HEK293T (cell line): Measurements from ENCODE around the gene ZHX3.

Experiments
- CTCF ChIA-PET: fragments of 350-600 bp; formaldehyde crosslinking; extraction: SDS; loops from one replicate; lab custom pipeline; 2021; ENCODE audit warnings: antibody characterized with exemption, inconsistent platforms; lab: Yijun Ruan, JAX
- POLR2A ChIA-PET: fragments of 350-600 bp; formaldehyde crosslinking; extraction: SDS; loops from one replicate; lab custom pipeline; 2020; ENCODE audit warnings: antibody characterized with exemption, inconsistent platforms; lab: Yijun Ruan, JAX
- DNase-seq: peaks from one replicate; pipeline ENCODE4 v3.0.0; 2012; ENCODE audit warnings: mixed read lengths; ENCODE audit errors: extremely low spot score
- ARNT ChIP-seq: fragments of 450-650 bp; IDR thresholded peaks from 2 replicates; pipeline ENCODE4 v1.6.1; 2017; ENCODE audit warnings: mild to moderate bottlenecking
- BHLHE40 ChIP-seq: fragments of 450-650 bp; IDR thresholded peaks from 2 replicates; pipeline ENCODE4 v1.6.1; 2016; ENCODE audit warnings: mild to moderate bottlenecking, moderate library complexity, borderline replicate concordance
- CTBP1 ChIP-seq: fragments of 450-650 bp; IDR thresholded peaks from 2 replicates; pipeline ENCODE4 v1.6.1; 2016; ENCODE audit warnings: borderline replicate concordance
- ELF4 ChIP-seq: fragments of 450-650 bp; IDR thresholded peaks from 2 replicates; pipeline ENCODE4 v1.6.1; 2017; ENCODE audit warnings: antibody characterized with exemption
- FOXA1 ChIP-seq: fragments of 450-650 bp; IDR thresholded peaks from 2 replicates; pipeline ENCODE4 v1.6.1; 2016; ENCODE audit warnings: mild to moderate bottlenecking
- FOXK2 ChIP-seq: fragments of 450-650 bp; IDR thresholded peaks from 2 replicates; pipeline ENCODE4 v1.6.1; 2016; ENCODE audit warnings: mild to moderate bottlenecking
- FOXM1 ChIP-seq: fragments of 450-650 bp; IDR thresholded peaks from 2 replicates; pipeline ENCODE4 v1.6.1; 2017; ENCODE audit warnings: mild to moderate bottlenecking, borderline replicate concordance
- HDGF ChIP-seq: fragments of 450-650 bp; IDR thresholded peaks from 2 replicates; pipeline ENCODE4 v1.6.1; 2017; ENCODE audit warnings: antibody characterized with exemption, borderline replicate concordance
- L3MBTL2 ChIP-seq: fragments of 450-650 bp; conservative IDR thresholded peaks from 2 replicates; pipeline ENCODE4 v1.6.1; 2016; ENCODE audit warnings: mild to moderate bottlenecking
- LEF1 ChIP-seq: fragments of 450-650 bp; IDR thresholded peaks from 2 replicates; pipeline ENCODE4 v1.6.1; 2017; ENCODE audit warnings: mild to moderate bottlenecking, borderline replicate concordance
- NFRKB ChIP-seq: fragments of 450-650 bp; IDR thresholded peaks from 2 replicates; pipeline ENCODE4 v1.6.1; 2016; ENCODE audit warnings: mild to moderate bottlenecking, moderate library complexity
- SP1 ChIP-seq: fragments of 450-650 bp; IDR thresholded peaks from 2 replicates; pipeline ENCODE4 v1.6.1; 2017
- SUZ12 ChIP-seq: fragments of 450-650 bp; IDR thresholded peaks from 2 replicates; pipeline ENCODE4 v1.6.1; 2016; ENCODE audit warnings: mild to moderate bottlenecking
- TARDBP ChIP-seq: fragments of 450-650 bp; IDR thresholded peaks from 2 replicates; pipeline ENCODE4 v1.6.1; 2016
- ZNF384 ChIP-seq: fragments of 450-650 bp; IDR thresholded peaks from 2 replicates; pipeline ENCODE4 v1.6.1; 2016
- TF ChIP-seq, protein P1 (sequence below): fragments of 450-650 bp; IDR thresholded peaks from 2 replicates; pipeline ENCODE4 v1.6.1; 2016

ZHX3 gene

DNA sequence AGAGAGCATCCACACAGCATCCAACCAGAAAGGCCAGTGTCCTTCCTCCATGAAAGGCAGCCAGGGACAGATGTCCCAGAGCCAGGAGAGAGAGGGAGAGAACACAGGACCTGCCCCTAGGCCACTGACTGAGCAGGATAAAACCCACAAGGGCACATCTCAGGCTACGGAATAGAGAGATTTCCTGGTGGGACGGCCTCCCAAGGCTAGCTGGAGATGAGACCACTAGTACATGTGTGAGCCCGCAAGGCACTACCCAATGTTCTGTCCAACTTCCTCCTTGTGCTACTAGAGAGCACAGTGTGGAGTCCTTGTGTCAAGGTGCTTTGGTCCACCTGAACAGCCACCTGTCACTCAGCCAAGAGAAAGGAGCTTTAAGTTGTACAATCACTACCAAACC lies 136.0 kb downstream of the ZHX3 start:
- TF ChIP-seq BHLHE40 (no peak), FOXM1 (no peak), LEF1 (no peak), ARNT (no peak), FOXA1 (no peak), CTBP1 (no peak)
- TF ChIP-seq, protein P1, sequence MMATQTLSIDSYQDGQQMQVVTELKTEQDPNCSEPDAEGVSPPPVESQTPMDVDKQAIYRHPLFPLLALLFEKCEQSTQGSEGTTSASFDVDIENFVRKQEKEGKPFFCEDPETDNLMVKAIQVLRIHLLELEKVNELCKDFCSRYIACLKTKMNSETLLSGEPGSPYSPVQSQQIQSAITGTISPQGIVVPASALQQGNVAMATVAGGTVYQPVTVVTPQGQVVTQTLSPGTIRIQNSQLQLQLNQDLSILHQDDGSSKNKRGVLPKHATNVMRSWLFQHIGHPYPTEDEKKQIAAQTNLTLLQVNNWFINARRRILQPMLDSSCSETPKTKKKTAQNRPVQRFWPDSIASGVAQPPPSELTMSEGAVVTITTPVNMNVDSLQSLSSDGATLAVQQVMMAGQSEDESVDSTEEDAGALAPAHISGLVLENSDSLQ = no peak
- ChIA-PET POLR2A (no interaction called here), CTCF (no interaction called here)
- DNase-seq = no peak

DNA sequence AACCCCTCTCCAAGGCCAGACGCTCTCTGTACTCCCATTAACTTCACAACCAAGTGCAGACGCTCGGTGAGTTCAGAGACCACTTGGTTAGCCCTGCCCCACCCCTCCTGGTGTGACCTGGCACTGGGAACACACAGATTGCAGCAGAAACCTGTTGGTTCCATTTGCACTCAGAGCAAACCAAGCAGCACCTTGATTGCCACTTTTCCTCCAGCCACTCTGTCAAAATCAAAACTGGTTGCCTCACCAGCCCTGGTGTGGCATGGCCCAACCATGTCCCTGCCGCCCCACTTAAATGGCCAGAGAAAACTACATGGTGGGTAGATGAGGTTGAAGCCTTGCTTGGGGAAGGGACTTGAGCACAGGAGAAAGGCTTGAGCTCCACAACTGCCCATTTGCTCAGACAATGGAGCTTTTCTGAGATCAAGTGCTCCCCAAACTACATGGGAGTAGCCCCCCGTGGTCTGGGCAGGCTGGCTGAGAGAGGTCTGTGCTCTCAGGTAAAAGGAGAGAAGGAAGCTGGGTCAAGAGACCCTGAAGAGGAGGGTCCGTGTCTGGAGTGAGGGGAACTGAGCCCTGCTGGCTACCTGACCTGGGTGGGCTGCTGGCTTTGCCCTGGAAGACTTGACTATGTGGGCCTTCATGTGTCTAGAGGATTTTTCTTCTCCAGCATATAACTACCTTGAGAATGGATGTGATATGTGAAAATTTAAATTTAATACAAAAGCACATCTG lies 136.8 kb downstream of the ZHX3 start:
- CTCF ChIA-PET = interaction anchor here (1.2 kb wide), 1 partner anchor 159 kb away, joined by 3 read pairs; no protein-coding TSS in a partner anchor
- POLR2A ChIA-PET = no interaction called here
- TF ChIP-seq NFRKB (no peak), SP1 (no peak), LEF1 (no peak), TARDBP (no peak), BHLHE40 (no peak), ZNF384 (no peak), ARNT (no peak), FOXK2 (no peak), L3MBTL2 (no peak), SUZ12 (no peak), FOXA1 (no peak), CTBP1 (no peak), ELF4 (no peak), FOXM1 (no peak), HDGF (no peak)
- TF ChIP-seq, protein P1 = no peak
- no peak for DNase-seq

DNA sequence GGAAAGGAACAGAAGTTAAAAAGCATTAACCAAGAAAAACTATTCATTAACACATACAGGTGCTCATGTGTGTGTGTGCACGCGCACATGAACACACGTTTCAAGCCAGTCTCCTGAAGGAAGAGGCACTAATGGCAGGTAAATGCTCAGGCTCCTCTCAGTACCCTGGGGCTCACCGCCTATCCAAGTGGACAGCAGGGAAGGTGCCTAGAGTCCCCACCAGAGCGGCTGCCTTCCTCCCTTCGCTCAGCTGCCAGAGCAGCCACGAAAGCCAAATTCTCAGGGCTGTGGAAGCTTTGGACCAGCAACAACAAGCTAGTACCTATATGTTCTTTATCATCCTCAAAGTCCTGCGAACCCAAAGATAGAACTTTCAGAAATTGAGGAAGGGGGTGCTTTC lies 137.6 kb downstream of the ZHX3 start:
- TF ChIP-seq ARNT = no peak
- TF ChIP-seq TARDBP = no peak
- no peak for TF ChIP-seq HDGF
- no peak for TF ChIP-seq SP1
- no peak for TF ChIP-seq L3MBTL2
- TF ChIP-seq ELF4 = no peak
- no peak for TF ChIP-seq FOXA1
- TF ChIP-seq CTBP1 = no peak
- TF ChIP-seq LEF1 = no peak
- no peak for TF ChIP-seq NFRKB
- no peak for TF ChIP-seq FOXM1
- no peak for TF ChIP-seq SUZ12
- TF ChIP-seq FOXK2 = no peak
- ChIA-PET CTCF (interaction anchor here (1.2 kb wide), 1 partner anchor 159 kb away, joined by 3 read pairs; no protein-coding TSS in a partner anchor), POLR2A (no interaction called here)
- DNase-seq = no peak

- DNase-seq = peak; percentile 22
- ChIA-PET CTCF (no interaction called here), POLR2A (no interaction called here)
Observed at GRCh38 chr20:41178904-41179432, 138.6 kb downstream of the ZHX3 start.

DNA sequence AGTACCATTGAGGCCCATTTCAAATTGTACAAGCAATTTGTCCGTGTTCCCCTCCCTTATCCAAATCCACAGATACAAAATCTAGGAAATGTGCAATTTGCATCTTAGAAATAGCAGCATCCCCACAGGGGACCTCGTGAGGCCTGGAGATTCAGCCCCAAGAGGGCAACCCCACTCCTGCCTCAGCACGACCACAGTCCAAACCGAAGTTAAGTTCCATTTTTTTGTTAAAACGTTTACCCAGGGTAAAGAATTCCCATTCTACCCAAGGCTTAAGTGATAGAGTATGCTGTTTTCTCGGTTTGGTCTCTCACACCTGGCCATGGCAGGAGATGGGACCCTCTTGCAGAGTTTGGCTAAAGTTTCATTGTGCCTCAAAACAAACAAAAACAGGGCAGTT lies 139.0 kb downstream of the ZHX3 start:
- TF ChIP-seq FOXK2 = no peak
- TF ChIP-seq NFRKB = no peak
- TF ChIP-seq SP1 = no peak
- no peak for TF ChIP-seq FOXM1
- TF ChIP-seq, protein P1 = no peak
- TF ChIP-seq SUZ12 = no peak
- TF ChIP-seq TARDBP = no peak
- no peak for TF ChIP-seq CTBP1
- TF ChIP-seq ZNF384 = no peak
- no peak for TF ChIP-seq BHLHE40
- no peak for TF ChIP-seq HDGF
- ChIA-PET POLR2A (no interaction called here), CTCF (no interaction called here)
- DNase-seq = no peak

More at GRCh38 chr20:41178904-41179432, 138.6 kb downstream of the ZHX3 start:
- no peak for TF ChIP-seq BHLHE40

DNA sequence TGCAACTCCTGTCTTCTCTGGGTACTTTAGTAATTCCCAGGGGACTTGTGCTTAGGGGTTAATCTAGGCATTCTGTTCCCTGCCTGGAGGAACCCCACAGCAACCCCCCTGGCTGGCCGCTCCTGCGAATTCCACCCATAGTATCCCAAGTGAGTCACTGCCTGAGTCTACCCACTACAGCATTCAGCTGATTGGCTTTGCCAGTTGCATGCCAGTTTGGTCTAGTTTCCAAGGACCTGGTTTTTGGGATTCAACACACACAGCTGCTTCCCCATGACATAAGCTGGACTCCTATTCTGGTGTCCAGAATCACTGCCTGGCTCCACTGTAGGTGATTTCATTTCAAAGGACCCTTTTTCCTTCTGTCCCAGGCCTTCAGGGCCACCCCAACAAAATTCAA lies 139.9 kb downstream of the ZHX3 start:
- CTCF ChIA-PET = no interaction called here
- TF ChIP-seq LEF1 (no peak), FOXA1 (no peak)
- TF ChIP-seq, protein P1 = no peak
- POLR2A ChIA-PET = no interaction called here
- no peak for DNase-seq
